ENCODE data around the gene PLAU. TPM values are rescaled to one million over a fixed set of nuclear protein-coding genes. Genes with fewer than 3 reads are reported as not detected.

Gene PLAU
- total and polyA plus RNA-seq, 10 of the 15 experiments (the other 5 are each of a cell fraction or from before 2014, with no cell fraction given), result 2.5 to 20.9 (median 11.5) TPM

DNA sequence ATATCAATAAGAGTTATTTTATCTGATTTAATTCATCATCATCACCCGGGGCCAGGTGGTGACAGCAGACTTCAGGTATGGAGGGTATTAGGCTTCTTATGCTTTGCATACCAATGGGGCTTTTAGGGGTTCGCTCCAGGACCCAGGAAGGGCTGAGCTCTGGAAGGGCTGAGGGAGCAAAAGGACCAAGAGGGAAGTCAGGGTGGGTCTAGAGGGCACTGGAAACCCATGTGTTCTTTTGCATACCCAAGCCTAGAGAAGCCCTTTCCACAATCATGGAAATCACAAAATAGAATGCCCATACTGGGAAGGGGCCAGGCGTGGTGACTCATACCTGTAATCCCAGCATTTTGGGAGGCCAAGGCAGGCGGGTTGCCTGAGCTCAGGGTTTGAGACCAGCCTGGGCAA is 56.1 kb downstream of the PLAU start (continued):
- TF ChIP-seq EGR1 (IDR thresholded peaks at IDR 0.05; ENCODE audit: borderline replicate concordance in 1 of 2, low read depth in 2 of 2, low read length in 2 of 2), result no peak
- TF ChIP-seq CREB1 (IDR thresholded peaks at IDR 0.05; ENCODE audit: low read depth), result no peak
- no peak for TF ChIP-seq SMAD5 (IDR thresholded peaks at IDR 0.05; ENCODE audit: low read depth)
- no peak for TF ChIP-seq ETV6 (conservative IDR thresholded peaks at IDR 0.05 in 1 of 2, IDR thresholded peaks at IDR 0.05 in 1 of 2; ENCODE audit: borderline replicate concordance in 1 of 2, low read depth in 1 of 2)
- no peak for TF ChIP-seq MYB (IDR thresholded peaks at IDR 0.05; ENCODE audit: borderline replicate concordance, low read depth, low read length)
- no peak for TF ChIP-seq NFXL1 (IDR thresholded peaks at IDR 0.05; ENCODE audit: borderline replicate concordance)
- TF ChIP-seq ZBTB40 (IDR thresholded peaks at IDR 0.05; ENCODE audit: borderline replicate concordance), result no peak

Other genes with a start within 250 kb of the PLAU start
Only the 7 nearest of the 9 such genes appear.
- gene AGAP5, start 213.0 kb upstream of the PLAU start, total RNA-seq (2014; rRNA removed), result 6.3 and 6.7 TPM in 2 replicates
- gene AGAP5, start 213.0 kb upstream of the PLAU start, total RNA-seq (2014; rRNA removed; fragmentation: Illumina TruSeq; extraction: Trizol), result 5.9 and 6.5 TPM in 2 replicates
- gene AGAP5, start 213.0 kb upstream of the PLAU start, total RNA-seq (2021), result 5.9 and 6.7 TPM in 2 replicates
- gene AGAP5, start 213.0 kb upstream of the PLAU start, polyA plus RNA-seq (2011; rRNA removed), result 6.8 and 8.5 TPM in 2 replicates
- gene AGAP5, start 213.0 kb upstream of the PLAU start, polyA plus RNA-seq (2014; fragmentation: Illumina TruSeq; extraction: Trizol), result 8.1 and 8.5 TPM in 2 replicates
- under 1 TPM in 1 of 2 experiments, not detected in 1; 0.68 TPM for gene AGAP5, start 213.0 kb upstream of the PLAU start, polyA plus RNA-seq (2014; fragmentation: Nextera tagmentation; extraction: Ambion mirVana)
- 7.3 and 9.1 TPM in 2 replicates for gene AGAP5, start 213.0 kb upstream of the PLAU start, polyA plus RNA-seq (2014; rRNA removed)
- gene AGAP5, start 213.0 kb upstream of the PLAU start, polyA plus RNA-seq (2016; fragmentation: Nextera tagmentation; extraction: Ambion mirVana), result 1 to 10 TPM; 2.3 TPM
- 96.9 and 117 TPM in 2 replicates for gene SEC24C, start 166.8 kb upstream of the PLAU start, total RNA-seq (2014; rRNA removed)
- 43.4 and 48.2 TPM in 2 replicates for gene SEC24C, start 166.8 kb upstream of the PLAU start, total RNA-seq (2014; rRNA removed; fragmentation: Illumina TruSeq; extraction: Trizol)
- gene SEC24C, start 166.8 kb upstream of the PLAU start, total RNA-seq (2021), result 91.7 and 99.9 TPM in 2 replicates
- 52.3 and 110 TPM in 2 replicates for gene SEC24C, start 166.8 kb upstream of the PLAU start, polyA plus RNA-seq (2011; rRNA removed)
- 67.7 and 81.5 TPM in 2 replicates for gene SEC24C, start 166.8 kb upstream of the PLAU start, polyA plus RNA-seq (2014; fragmentation: Illumina TruSeq; extraction: Trizol)
- 10 to 100 TPM; 12.7 to 18.8 TPM for gene SEC24C, start 166.8 kb upstream of the PLAU start, polyA plus RNA-seq (2014; fragmentation: Nextera tagmentation; extraction: Ambion mirVana)
- gene SEC24C, start 166.8 kb upstream of the PLAU start, polyA plus RNA-seq (2014; rRNA removed), result 73.6 and 82.1 TPM in 2 replicates
- gene SEC24C, start 166.8 kb upstream of the PLAU start, polyA plus RNA-seq (2016; fragmentation: Nextera tagmentation; extraction: Ambion mirVana), result 10 to 100 TPM; 71.3 to 74.1 TPM
- 74.3 and 77.4 TPM in 2 replicates for gene CHCHD1, start 129.1 kb upstream of the PLAU start, total RNA-seq (2014; rRNA removed)
- gene CHCHD1, start 129.1 kb upstream of the PLAU start, total RNA-seq (2014; rRNA removed; fragmentation: Illumina TruSeq; extraction: Trizol), result 42.8 and 47.5 TPM in 2 replicates
- 35.0 and 36.9 TPM in 2 replicates for gene CHCHD1, start 129.1 kb upstream of the PLAU start, total RNA-seq (2021)
- 56.7 and 69.0 TPM in 2 replicates for gene CHCHD1, start 129.1 kb upstream of the PLAU start, polyA plus RNA-seq (2011; rRNA removed)
- 25.3 and 42.4 TPM in 2 replicates for gene CHCHD1, start 129.1 kb upstream of the PLAU start, polyA plus RNA-seq (2014; fragmentation: Illumina TruSeq; extraction: Trizol)
- 10 to 100 TPM; 69.5 to 81.4 TPM for gene CHCHD1, start 129.1 kb upstream of the PLAU start, polyA plus RNA-seq (2014; fragmentation: Nextera tagmentation; extraction: Ambion mirVana)
- gene CHCHD1, start 129.1 kb upstream of the PLAU start, polyA plus RNA-seq (2014; rRNA removed), result 70.4 and 79.4 TPM in 2 replicates
- gene CHCHD1, start 129.1 kb upstream of the PLAU start, polyA plus RNA-seq (2016; fragmentation: Nextera tagmentation; extraction: Ambion mirVana), result 100 to 1,000 TPM; 127 to 132 TPM
- 23.9 and 30.8 TPM in 2 replicates for gene ZSWIM8, start 125.5 kb upstream of the PLAU start, total RNA-seq (2014; rRNA removed)
- gene ZSWIM8, start 125.5 kb upstream of the PLAU start, total RNA-seq (2014; rRNA removed; fragmentation: Illumina TruSeq; extraction: Trizol), result 16.4 and 18.7 TPM in 2 replicates
- gene ZSWIM8, start 125.5 kb upstream of the PLAU start, total RNA-seq (2021), result 45.4 and 47.9 TPM in 2 replicates
- gene ZSWIM8, start 125.5 kb upstream of the PLAU start, polyA plus RNA-seq (2011; rRNA removed), result 17.5 and 44.6 TPM in 2 replicates
- gene ZSWIM8, start 125.5 kb upstream of the PLAU start, polyA plus RNA-seq (2014; fragmentation: Illumina TruSeq; extraction: Trizol), result 15.3 and 31.5 TPM in 2 replicates
- 1 to 10 TPM; 7.8 to 8.5 TPM for gene ZSWIM8, start 125.5 kb upstream of the PLAU start, polyA plus RNA-seq (2014; fragmentation: Nextera tagmentation; extraction: Ambion mirVana)
- gene ZSWIM8, start 125.5 kb upstream of the PLAU start, polyA plus RNA-seq (2014; rRNA removed), result 47.1 and 48.8 TPM in 2 replicates
- gene ZSWIM8, start 125.5 kb upstream of the PLAU start, polyA plus RNA-seq (2016; fragmentation: Nextera tagmentation; extraction: Ambion mirVana), result 10 to 100 TPM; 14.0 to 15.1 TPM
- gene NDST2, start 99.5 kb upstream of the PLAU start, total RNA-seq (2014; rRNA removed), result 18.0 and 18.8 TPM in 2 replicates
- gene NDST2, start 99.5 kb upstream of the PLAU start, total RNA-seq (2014; rRNA removed; fragmentation: Illumina TruSeq; extraction: Trizol), result 8.9 and 10.1 TPM in 2 replicates
- gene NDST2, start 99.5 kb upstream of the PLAU start, total RNA-seq (2021), result 34.3 and 35.2 TPM in 2 replicates
- 23.8 and 31.1 TPM in 2 replicates for gene NDST2, start 99.5 kb upstream of the PLAU start, polyA plus RNA-seq (2011; rRNA removed)
- gene NDST2, start 99.5 kb upstream of the PLAU start, polyA plus RNA-seq (2014; fragmentation: Illumina TruSeq; extraction: Trizol), result 16.6 and 22.6 TPM in 2 replicates
- 1 to 10 TPM; 2.2 to 3.0 TPM for gene NDST2, start 99.5 kb upstream of the PLAU start, polyA plus RNA-seq (2014; fragmentation: Nextera tagmentation; extraction: Ambion mirVana)
- 31.3 and 34.7 TPM in 2 replicates for gene NDST2, start 99.5 kb upstream of the PLAU start, polyA plus RNA-seq (2014; rRNA removed)
- 10 to 100 TPM; 22.7 to 24.0 TPM for gene NDST2, start 99.5 kb upstream of the PLAU start, polyA plus RNA-seq (2016; fragmentation: Nextera tagmentation; extraction: Ambion mirVana)
- 15.9 and 18.0 TPM in 2 replicates for gene CAMK2G, start 36.6 kb upstream of the PLAU start, total RNA-seq (2014; rRNA removed)
- 15.1 and 15.8 TPM in 2 replicates for gene CAMK2G, start 36.6 kb upstream of the PLAU start, total RNA-seq (2014; rRNA removed; fragmentation: Illumina TruSeq; extraction: Trizol)
- 18.9 and 20.9 TPM in 2 replicates for gene CAMK2G, start 36.6 kb upstream of the PLAU start, total RNA-seq (2021)
- gene CAMK2G, start 36.6 kb upstream of the PLAU start, polyA plus RNA-seq (2011; rRNA removed), result 14.3 and 19.7 TPM in 2 replicates
- gene CAMK2G, start 36.6 kb upstream of the PLAU start, polyA plus RNA-seq (2014; fragmentation: Illumina TruSeq; extraction: Trizol), result 21.1 and 22.9 TPM in 2 replicates
- 1 to 10 TPM; 5.5 to 6.9 TPM for gene CAMK2G, start 36.6 kb upstream of the PLAU start, polyA plus RNA-seq (2014; fragmentation: Nextera tagmentation; extraction: Ambion mirVana)
- gene CAMK2G, start 36.6 kb upstream of the PLAU start, polyA plus RNA-seq (2014; rRNA removed), result 23.4 and 24.3 TPM in 2 replicates
- gene CAMK2G, start 36.6 kb upstream of the PLAU start, polyA plus RNA-seq (2016; fragmentation: Nextera tagmentation; extraction: Ambion mirVana), result 10 to 100 TPM; 13.9 TPM
- gene VCL, start 87.0 kb downstream of the PLAU start, total RNA-seq (2014; rRNA removed), result 22.5 and 23.6 TPM in 2 replicates
- gene VCL, start 87.0 kb downstream of the PLAU start, total RNA-seq (2014; rRNA removed; fragmentation: Illumina TruSeq; extraction: Trizol), result 22.8 and 24.4 TPM in 2 replicates
- 49.3 and 54.6 TPM in 2 replicates for gene VCL, start 87.0 kb downstream of the PLAU start, total RNA-seq (2021)
- 10.7 and 13.8 TPM in 2 replicates for gene VCL, start 87.0 kb downstream of the PLAU start, polyA plus RNA-seq (2011; rRNA removed)
- gene VCL, start 87.0 kb downstream of the PLAU start, polyA plus RNA-seq (2014; fragmentation: Illumina TruSeq; extraction: Trizol), result 28.8 and 29.0 TPM in 2 replicates
- 1 to 10 TPM; 6.7 to 9.2 TPM for gene VCL, start 87.0 kb downstream of the PLAU start, polyA plus RNA-seq (2014; fragmentation: Nextera tagmentation; extraction: Ambion mirVana)
- gene VCL, start 87.0 kb downstream of the PLAU start, polyA plus RNA-seq (2014; rRNA removed), result 24.3 and 25.1 TPM in 2 replicates
- gene VCL, start 87.0 kb downstream of the PLAU start, polyA plus RNA-seq (2016; fragmentation: Nextera tagmentation; extraction: Ambion mirVana), result 10 to 100 TPM; 38.4 to 39.0 TPM

Measured in GM12878 (cell line).